Lower leg skin (tissue), 3 donors: ENCODE data around the gene ITM2B.

Experiments used
- CTCF ChIP-seq, 3 donors: fragments of 450-650 bp; IDR thresholded peaks; one replicate each; pipeline ENCODE4 v1.5.1; 2016; ENCODE audit warnings: antibody characterized with exemption in 3 of 3, mild to moderate bottlenecking in 3 of 3, moderate library complexity in 2 of 3
- POLR2A ChIP-seq, 2 donors: fragments of 450-650 bp; IDR thresholded peaks; one replicate each; pipeline ENCODE4 v1.6.1; 2016 to 2017; ENCODE audit warnings: antibody characterized with exemption in 2 of 2, mild to moderate bottlenecking in 1 of 2, moderate library complexity in 1 of 2

- TF ChIP-seq CTCF (IDR thresholded peaks at IDR 0.05), result no peak
- TF ChIP-seq POLR2A (IDR thresholded peaks at IDR 0.05), result no peak
Measured at GRCh38 chr13:48318377-48318811, 85.4 kb downstream of the ITM2B start.
